ENCODE data around the gene RS1. TPM values are rescaled to one million over a fixed set of nuclear protein-coding genes. Genes with fewer than 3 reads are reported as not detected.

The RS1 gene
- total and polyA plus RNA-seq, 10 of the 15 experiments (the other 5 are each of a cell fraction or from before 2014, with no cell fraction given), result 0.04 to 0.26 TPM; not detected in 8

- DNase-seq (ENCODE audit: low read depth, low spot score) (no peak), FAIRE-seq (no peak), ATAC-seq (no peak)
- BruUV-seq (replicated peaks), result no TSS peak
- Histone ChIP-seq H3K27ac (ENCODE audit: control insufficient read depth, insufficient read depth) (no peak overlapping the region), H3K27me3 (replicated peaks in 1 of 2; ENCODE audit: control insufficient read depth in 2 of 2, insufficient read depth in 2 of 2, low read length in 1 of 2) (no peaks in the 10 kb centered on the region; a peak in 1 of 4 replicates), H2AFZ (ENCODE audit: control insufficient read depth, low read depth, low read length) (no peak overlapping the region), H3K4me1 (ENCODE audit: control insufficient read depth, insufficient read depth, low read length) (no peaks in the 10 kb centered on the region), H4K20me1 (ENCODE audit: control insufficient read depth, insufficient read depth) (no peaks in the 10 kb centered on the region), H3K36me3 (ENCODE audit: control insufficient read depth in 2 of 2, insufficient read depth in 2 of 2, low read length in 1 of 2) (no peaks in the 10 kb centered on the region), H3K4me2 (ENCODE audit: control insufficient read depth, insufficient read depth) (no peak overlapping the region), H3K9ac (ENCODE audit: control insufficient read depth, insufficient read depth, low read length) (no peak overlapping the region), H3K9me3 (replicated peaks; ENCODE audit: control insufficient read depth, insufficient read depth, low read length) (no peaks in the 10 kb centered on the region; the same call in 2 of the 3 replicates), H3K4me3 (no peak overlapping the region), H3K79me2 (ENCODE audit: control insufficient read depth, insufficient read depth, low read length) (no peaks in the 10 kb centered on the region)
- in situ Hi-C loops (cut with MboI) (no loop called here), intact Hi-C loops (cut with micrococcal nuclease; ENCODE audit: unreplicated experiment) (no loop called here)
- TF ChIP-seq YBX1 (IDR thresholded peaks at IDR 0.05), result no peak
- no peak for TF ChIP-seq MLLT1 (IDR thresholded peaks at IDR 0.05)
- TF ChIP-seq YY1 (IDR thresholded peaks at IDR 0.05; ENCODE audit: low read depth, low read length), result no peak
- TF ChIP-seq SMARCA5 (IDR thresholded peaks at IDR 0.05), result no peak
- TF ChIP-seq SMC3 (IDR thresholded peaks at IDR 0.05; ENCODE audit: borderline replicate concordance, low read length), result no peak
- no peak for TF ChIP-seq SP1 (IDR thresholded peaks at IDR 0.05; ENCODE audit: low read depth, low read length)
- TF ChIP-seq EGR1 (IDR thresholded peaks at IDR 0.05; ENCODE audit: borderline replicate concordance in 1 of 2, low read depth in 2 of 2, low read length in 2 of 2), result no peak
- no peak for TF ChIP-seq HDGF (IDR thresholded peaks at IDR 0.05)
- no peak for TF ChIP-seq IRF3 (IDR thresholded peaks at IDR 0.05)
- TF ChIP-seq ATF2 (IDR thresholded peaks at IDR 0.05; ENCODE audit: low read length), result no peak
- POLR2A ChIA-PET, result no interaction called here
- RAD21 ChIA-PET (ENCODE audit: unreplicated experiment), result no interaction called here
- CTCF ChIA-PET, result no interaction called here
- WGBS (ENCODE audit: insufficient coverage, insufficient replicate concordance, low lambda C conversion rate, missing lambda C conversion rate), result 58% methylated on average over 12 of the region's 12 CpGs
- SMC1A ChIA-PET (ENCODE audit: uncharacterized antibody, unreplicated experiment), result interaction anchor here (0.7 kb wide), 1 partner anchor 90 kb away, joined by 3 read pairs; no protein-coding TSS in a partner anchor
These were observed 27.1 kb upstream of the RS1 start for GRCh38 chrX:18698737-18699650.

Data from GM12878 (cell line).